Chondrocyte (in vitro differentiated cells): ENCODE data around the gene RASL11B. TPM values are rescaled to one million over a fixed set of nuclear protein-coding genes. Genes with fewer than 3 reads are reported as not detected.

Experiments
- DNase-seq: peaks from one replicate; pipeline ENCODE4 v3.0.0; 2021; ENCODE audit warnings: mixed read lengths, low spot score
- H3K27ac Mint-ChIP-seq: one replicate; pipeline ENCODE4 v1.8.0; 2021; ENCODE audit warnings: mild to moderate bottlenecking, moderate library complexity, mixed read lengths; ENCODE audit not compliant: unreplicated experiment
- H3K27me3 Mint-ChIP-seq: 2 replicates; pipeline ENCODE4 v1.8.0; 2021; ENCODE audit warnings: low read depth, mixed read lengths
- H3K36me3 Mint-ChIP-seq: 2 replicates; pipeline ENCODE4 v1.8.0; 2021; ENCODE audit warnings: low read depth, mixed read lengths
- H3K4me1 Mint-ChIP-seq: 2 replicates; pipeline ENCODE4 v1.8.0; 2021; ENCODE audit warnings: low read depth, mild to moderate bottlenecking, mixed read lengths
- H3K4me3 Mint-ChIP-seq: one replicate; pipeline ENCODE4 v1.8.0; 2021; ENCODE audit warnings: mild to moderate bottlenecking, moderate library complexity, mixed read lengths; ENCODE audit not compliant: unreplicated experiment
- H3K9me3 Mint-ChIP-seq: 2 replicates; pipeline ENCODE4 v1.8.0; 2021; ENCODE audit warnings: low read depth, mixed read lengths
- total RNA-seq: library from RNA; stranded (reverse); gene quantifications from 3 replicates; pipeline ENCODE4 v1.2.1, GENCODE V29; 2021
- TF ChIP-seq, protein P1 (sequence below): fragments of 200-600 bp; sonication (generic); IDR thresholded peaks from 2 replicates; pipeline ENCODE4 v1.5.0; 2021; ENCODE audit warnings: antibody characterized with exemption, mild to moderate bottlenecking, moderate library complexity

RASL11B gene
- total RNA-seq, 1 donor from 2014 or later: 8.1 TPM

DNA sequence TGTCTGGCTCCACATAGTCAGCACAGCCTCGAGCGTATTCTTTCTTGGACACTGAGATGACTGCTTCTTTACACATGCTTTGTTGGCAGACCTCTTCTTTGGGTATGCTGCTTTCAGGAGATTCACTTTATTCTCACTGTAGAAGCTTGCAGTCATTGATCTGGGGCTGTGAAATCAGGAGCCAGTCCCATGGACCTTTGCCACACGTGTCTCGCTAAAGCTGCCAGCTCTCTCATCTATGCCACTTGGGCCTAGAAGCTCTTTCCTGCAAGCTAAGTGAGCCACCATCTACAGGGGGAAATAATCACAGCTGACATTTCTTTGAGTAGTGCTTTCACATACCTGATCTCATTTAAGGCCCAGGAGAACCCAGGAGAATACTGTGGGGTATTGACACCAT is 5.0 kb downstream of the RASL11B start:
- DNase-seq: no peak
- H3K4me3 Mint-ChIP-seq: no peak overlapping the region
- peak overlapping the region; percentile 37 for H3K27ac Mint-ChIP-seq
- peaks cover 16% of the 10 kb centered on the region for H3K36me3 Mint-ChIP-seq
- TF ChIP-seq, protein P1, sequence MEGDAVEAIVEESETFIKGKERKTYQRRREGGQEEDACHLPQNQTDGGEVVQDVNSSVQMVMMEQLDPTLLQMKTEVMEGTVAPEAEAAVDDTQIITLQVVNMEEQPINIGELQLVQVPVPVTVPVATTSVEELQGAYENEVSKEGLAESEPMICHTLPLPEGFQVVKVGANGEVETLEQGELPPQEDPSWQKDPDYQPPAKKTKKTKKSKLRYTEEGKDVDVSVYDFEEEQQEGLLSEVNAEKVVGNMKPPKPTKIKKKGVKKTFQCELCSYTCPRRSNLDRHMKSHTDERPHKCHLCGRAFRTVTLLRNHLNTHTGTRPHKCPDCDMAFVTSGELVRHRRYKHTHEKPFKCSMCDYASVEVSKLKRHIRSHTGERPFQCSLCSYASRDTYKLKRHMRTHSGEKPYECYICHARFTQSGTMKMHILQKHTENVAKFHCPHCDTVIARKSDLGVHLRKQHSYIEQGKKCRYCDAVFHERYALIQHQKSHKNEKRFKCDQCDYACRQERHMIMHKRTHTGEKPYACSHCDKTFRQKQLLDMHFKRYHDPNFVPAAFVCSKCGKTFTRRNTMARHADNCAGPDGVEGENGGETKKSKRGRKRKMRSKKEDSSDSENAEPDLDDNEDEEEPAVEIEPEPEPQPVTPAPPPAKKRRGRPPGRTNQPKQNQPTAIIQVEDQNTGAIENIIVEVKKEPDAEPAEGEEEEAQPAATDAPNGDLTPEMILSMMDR: no peak
- H3K27me3 Mint-ChIP-seq: no peaks in the 10 kb centered on the region
- no peaks in the 10 kb centered on the region for H3K9me3 Mint-ChIP-seq
- H3K4me1 Mint-ChIP-seq: peaks cover 64% of the 10 kb centered on the region

DNA sequence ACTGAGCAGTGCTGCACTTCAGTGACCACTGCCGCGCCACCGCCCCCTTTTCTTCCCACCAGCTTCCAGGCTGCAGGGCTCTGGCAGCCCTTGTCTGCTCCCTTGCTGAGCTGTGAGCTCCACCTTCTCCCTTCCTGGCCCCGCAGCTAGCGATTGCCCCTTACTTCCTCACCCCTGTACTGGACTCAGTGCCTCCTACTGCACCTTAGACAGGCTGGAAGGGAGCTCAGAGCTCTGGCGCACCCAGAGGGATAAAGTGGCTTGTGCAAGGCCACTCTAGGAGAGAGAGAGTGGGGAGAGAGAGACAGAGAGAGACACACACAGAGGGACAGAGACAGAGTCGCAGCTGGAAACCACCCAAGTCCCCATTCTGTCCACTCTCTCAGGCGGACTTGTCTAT is 6.0 kb downstream of the RASL11B start:
- Mint-ChIP-seq H3K36me3 (peaks cover 18% of the 10 kb centered on the region), H3K27me3 (no peaks in the 10 kb centered on the region), H3K4me3 (no peak overlapping the region), H3K27ac (peak overlapping the region; percentile 75), H3K4me1 (peaks cover 60% of the 10 kb centered on the region), H3K9me3 (no peaks in the 10 kb centered on the region)
- TF ChIP-seq, protein P1: peak; percentile 27
- no peak for DNase-seq

DNA sequence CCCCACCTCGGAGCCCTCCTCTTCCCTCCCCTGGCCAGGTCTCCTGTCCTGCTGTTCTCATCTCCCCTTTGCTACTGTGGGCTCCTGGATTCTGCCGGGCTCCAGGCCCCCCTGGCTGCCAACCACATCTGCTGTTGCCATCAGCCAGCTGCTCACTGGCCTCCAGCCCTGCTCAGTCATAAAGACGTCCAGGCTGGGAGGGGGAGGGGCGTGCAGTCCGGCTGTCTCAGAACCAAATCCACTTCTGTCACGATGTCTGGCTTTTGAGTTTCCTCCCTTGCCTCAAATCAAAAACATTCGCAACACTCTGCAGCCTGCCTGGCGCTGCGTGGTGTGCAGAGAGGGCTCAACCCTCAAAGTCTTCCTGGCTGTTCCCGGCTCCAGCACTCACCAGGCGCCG is 7.1 kb downstream of the RASL11B start:
- Mint-ChIP-seq H3K36me3 (peaks cover 20% of the 10 kb centered on the region), H3K9me3 (no peaks in the 10 kb centered on the region), H3K4me1 (peaks cover 49% of the 10 kb centered on the region), H3K27me3 (no peaks in the 10 kb centered on the region), H3K27ac (peak overlapping the region; percentile 74), H3K4me3 (no peak overlapping the region)
- DNase-seq: no peak
- TF ChIP-seq, protein P1: no peak

DNA sequence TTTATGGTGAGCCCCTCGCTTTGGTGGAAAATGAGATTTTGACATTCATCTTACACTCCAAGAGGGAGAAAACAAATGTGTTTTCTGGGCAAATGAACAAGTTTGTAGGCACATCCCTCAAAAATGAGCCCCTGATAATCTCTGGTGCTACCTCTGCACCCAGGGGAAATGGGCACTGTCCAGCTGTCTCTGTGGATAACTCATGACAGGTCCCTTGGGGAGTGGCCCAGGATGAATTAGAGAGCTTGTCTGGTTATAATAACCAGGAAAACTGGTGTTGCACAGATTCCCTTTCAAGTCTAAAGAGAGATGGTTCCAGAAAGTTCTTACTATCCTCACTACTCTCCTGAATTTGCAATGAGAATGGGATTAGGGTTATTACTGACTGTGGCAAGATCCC is 7.5 kb downstream of the RASL11B start:
- no peak overlapping the region for H3K4me3 Mint-ChIP-seq
- TF ChIP-seq, protein P1: no peak
- H3K36me3 Mint-ChIP-seq: peaks cover 20% of the 10 kb centered on the region
- DNase-seq: no peak
- H3K27ac Mint-ChIP-seq: no peak overlapping the region
- no peaks in the 10 kb centered on the region for H3K27me3 Mint-ChIP-seq
- peaks cover 45% of the 10 kb centered on the region for H3K4me1 Mint-ChIP-seq
- H3K9me3 Mint-ChIP-seq: no peaks in the 10 kb centered on the region

DNA sequence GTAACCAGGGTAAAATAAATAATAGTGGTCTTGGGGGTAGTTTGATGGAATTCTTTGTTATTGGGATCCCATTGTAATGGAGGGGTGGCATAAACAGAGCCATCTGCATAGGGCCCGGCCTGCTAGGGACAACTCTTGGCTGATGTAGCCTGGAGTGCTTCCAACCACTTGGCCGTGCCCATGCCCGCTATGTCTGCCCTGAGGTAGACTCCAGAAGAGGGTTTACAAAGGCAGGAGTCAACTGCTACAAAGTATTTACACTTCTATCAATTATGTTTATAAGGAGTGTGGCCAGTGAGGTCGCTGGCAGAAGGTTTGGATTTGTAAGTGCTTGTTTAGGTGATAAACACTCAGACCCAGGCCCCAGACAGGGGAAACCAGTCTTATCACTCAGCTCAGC is 8.1 kb downstream of the RASL11B start:
- TF ChIP-seq, protein P1: no peak
- H3K27me3 Mint-ChIP-seq: no peaks in the 10 kb centered on the region
- peaks cover 39% of the 10 kb centered on the region for H3K4me1 Mint-ChIP-seq
- H3K9me3 Mint-ChIP-seq: no peaks in the 10 kb centered on the region
- peaks cover 20% of the 10 kb centered on the region for H3K36me3 Mint-ChIP-seq
- H3K4me3 Mint-ChIP-seq: no peak overlapping the region
- DNase-seq: no peak
- H3K27ac Mint-ChIP-seq: no peak overlapping the region
